Measurements from ENCODE around the gene FGA.

The FGA gene

GRCh38 chr4:154551872-154552686 lies 38.5 kb downstream of the FGA start:
- Histone ChIP-seq H2AFZ (ENCODE audit: low read depth) (peak overlapping the region; percentile 6; the same call in 1 of the 2 replicates), H3K4me1 (ENCODE audit: low read depth, poor library complexity, severe bottlenecking) (peaks cover 21% of the 10 kb centered on the region)

GRCh38 chr4:154549894-154550790 lies 40.4 kb downstream of the FGA start, which contains the start of gene PLRG1:
Gene PLRG1 (minus strand): TSS chr4:154550400. CDS start chr4:154550308, 92 bp downstream.
- H2AFZ ChIP-seq (ENCODE audit: low read depth): peak within 1 kb of the TSS; percentile 79
- no peak within 1 kb of the TSS; the same call in 1 of the 2 replicates for H3K27ac ChIP-seq
- TF ChIP-seq CTCF (conservative IDR thresholded peaks at IDR 0.05; ENCODE audit: low read depth, low read length): no peak
- peak within 1 kb of the TSS; percentile 98 for H3K4me2 ChIP-seq
- H3K4me3 ChIP-seq (IDR thresholded peaks at IDR 0.05; ENCODE audit: insufficient read depth, low read depth, low read length): peak within 1 kb of the TSS; percentile 10
- peak within 1 kb of the TSS; percentile 60; the same call in 1 of the 2 replicates for H3K9ac ChIP-seq
- peaks cover 19% of the 10 kb centered on the region; the same call in 1 of the 2 replicates for H3K36me3 ChIP-seq (ENCODE audit: insufficient read depth)
- H4K20me1 ChIP-seq (ENCODE audit: insufficient read depth): no peaks in the 10 kb centered on the region
- peaks cover 31% of the 10 kb centered on the region for H3K79me2 ChIP-seq (ENCODE audit: insufficient read depth, low read depth)
- H3K4me1 ChIP-seq (ENCODE audit: low read depth, poor library complexity, severe bottlenecking): peaks cover 21% of the 10 kb centered on the region
- no peaks in the 10 kb centered on the region for H3K27me3 ChIP-seq (ENCODE audit: insufficient read depth, low read depth)

More at GRCh38 chr4:154551872-154552686, 38.5 kb downstream of the FGA start:
- no peak overlapping the region for H3K4me2 ChIP-seq
- no peak overlapping the region for H3K9ac ChIP-seq
- peak; percentile 92 for TF ChIP-seq CTCF (conservative IDR thresholded peaks at IDR 0.05; ENCODE audit: low read depth, low read length)
- H3K36me3 ChIP-seq (ENCODE audit: insufficient read depth): peaks cover 4% of the 10 kb centered on the region; the same call in 1 of the 2 replicates
- no peaks in the 10 kb centered on the region for H4K20me1 ChIP-seq (ENCODE audit: insufficient read depth)
- no peaks in the 10 kb centered on the region for H3K27me3 ChIP-seq (ENCODE audit: insufficient read depth, low read depth)
- no peak overlapping the region for H3K27ac ChIP-seq
- no peak overlapping the region for H3K4me3 ChIP-seq (IDR thresholded peaks at IDR 0.05; ENCODE audit: insufficient read depth, low read depth, low read length)
- peaks cover 30% of the 10 kb centered on the region for H3K79me2 ChIP-seq (ENCODE audit: insufficient read depth, low read depth)

- H3K36me3 ChIP-seq (ENCODE audit: insufficient read depth): peaks cover 44% of the 10 kb centered on the region; the same call in 1 of the 2 replicates
- H3K79me2 ChIP-seq (ENCODE audit: insufficient read depth, low read depth): peaks cover 31% of the 10 kb centered on the region
- TF ChIP-seq CTCF (conservative IDR thresholded peaks at IDR 0.05; ENCODE audit: low read depth, low read length): no peak
- no peak overlapping the region for H3K27ac ChIP-seq
- no peak overlapping the region for H3K9ac ChIP-seq
- H4K20me1 ChIP-seq (ENCODE audit: insufficient read depth): no peaks in the 10 kb centered on the region
- no peak overlapping the region for H3K4me3 ChIP-seq (IDR thresholded peaks at IDR 0.05; ENCODE audit: insufficient read depth, low read depth, low read length)
- no peak overlapping the region for H3K4me2 ChIP-seq
- H3K27me3 ChIP-seq (ENCODE audit: insufficient read depth, low read depth): no peaks in the 10 kb centered on the region
- H3K4me1 ChIP-seq (ENCODE audit: low read depth, poor library complexity, severe bottlenecking): peaks cover 16% of the 10 kb centered on the region
- H2AFZ ChIP-seq (ENCODE audit: low read depth): no peak overlapping the region
These were observed 44.9 kb downstream of the FGA start for GRCh38 chr4:154545689-154546088.

GRCh38 chr4:154542271-154542879 lies 48.2 kb downstream of the FGA start:
- no peaks in the 10 kb centered on the region for H3K27me3 ChIP-seq (ENCODE audit: insufficient read depth, low read depth)
- H3K27ac ChIP-seq: no peak overlapping the region
- 0 out of 2 replicates have a peak, but pooled peaks cover 4% of the 10 kb centered on the region for H3K79me2 ChIP-seq (ENCODE audit: insufficient read depth, low read depth)
- TF ChIP-seq CTCF (conservative IDR thresholded peaks at IDR 0.05; ENCODE audit: low read depth, low read length): no peak
- no peaks in the 10 kb centered on the region for H4K20me1 ChIP-seq (ENCODE audit: insufficient read depth)
- H3K4me3 ChIP-seq (IDR thresholded peaks at IDR 0.05; ENCODE audit: insufficient read depth, low read depth, low read length): no peak overlapping the region
- no peak overlapping the region for H3K9ac ChIP-seq
- H3K36me3 ChIP-seq (ENCODE audit: insufficient read depth): peaks cover 46% of the 10 kb centered on the region; the same call in 1 of the 2 replicates
- no peaks in the 10 kb centered on the region for H3K4me1 ChIP-seq (ENCODE audit: low read depth, poor library complexity, severe bottlenecking)
- no peak overlapping the region for H2AFZ ChIP-seq (ENCODE audit: low read depth)
- no peak overlapping the region for H3K4me2 ChIP-seq

Measured in KMS-11 (cell line).